ENCODE results near the gene MAN1A1.

DNA sequence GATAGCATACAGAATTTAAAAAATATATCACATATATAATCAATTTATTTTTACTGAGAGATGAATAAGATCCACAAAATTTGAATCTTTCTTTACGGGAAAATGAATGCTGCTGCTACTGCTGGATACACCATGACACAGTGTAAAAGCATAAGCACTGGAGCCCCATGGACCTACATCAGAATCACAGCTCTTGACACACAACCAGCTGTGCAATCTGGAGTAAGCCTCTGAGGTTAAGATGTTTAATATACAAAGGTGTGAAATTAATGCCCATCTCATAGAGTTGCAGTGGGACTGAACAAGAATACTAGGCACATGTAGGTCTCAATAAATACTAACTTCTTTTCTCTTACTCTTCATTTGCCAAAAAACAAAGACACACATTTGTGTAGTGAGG, 48.1 kb downstream of the MAN1A1 start:
- TF ChIP-seq, protein P1, sequence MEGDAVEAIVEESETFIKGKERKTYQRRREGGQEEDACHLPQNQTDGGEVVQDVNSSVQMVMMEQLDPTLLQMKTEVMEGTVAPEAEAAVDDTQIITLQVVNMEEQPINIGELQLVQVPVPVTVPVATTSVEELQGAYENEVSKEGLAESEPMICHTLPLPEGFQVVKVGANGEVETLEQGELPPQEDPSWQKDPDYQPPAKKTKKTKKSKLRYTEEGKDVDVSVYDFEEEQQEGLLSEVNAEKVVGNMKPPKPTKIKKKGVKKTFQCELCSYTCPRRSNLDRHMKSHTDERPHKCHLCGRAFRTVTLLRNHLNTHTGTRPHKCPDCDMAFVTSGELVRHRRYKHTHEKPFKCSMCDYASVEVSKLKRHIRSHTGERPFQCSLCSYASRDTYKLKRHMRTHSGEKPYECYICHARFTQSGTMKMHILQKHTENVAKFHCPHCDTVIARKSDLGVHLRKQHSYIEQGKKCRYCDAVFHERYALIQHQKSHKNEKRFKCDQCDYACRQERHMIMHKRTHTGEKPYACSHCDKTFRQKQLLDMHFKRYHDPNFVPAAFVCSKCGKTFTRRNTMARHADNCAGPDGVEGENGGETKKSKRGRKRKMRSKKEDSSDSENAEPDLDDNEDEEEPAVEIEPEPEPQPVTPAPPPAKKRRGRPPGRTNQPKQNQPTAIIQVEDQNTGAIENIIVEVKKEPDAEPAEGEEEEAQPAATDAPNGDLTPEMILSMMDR (conservative IDR thresholded peaks at IDR 0.05; ENCODE audit: low read depth, low read length) = no peak
- TF ChIP-seq EZH2 (IDR thresholded peaks at IDR 0.05; ENCODE audit: borderline replicate concordance, low read depth, low read length, poor library complexity, severe bottlenecking) = no peak

Data from A673 (cell line).